Measurements from ENCODE around the gene SYNGR1.

Gene SYNGR1, protein sequence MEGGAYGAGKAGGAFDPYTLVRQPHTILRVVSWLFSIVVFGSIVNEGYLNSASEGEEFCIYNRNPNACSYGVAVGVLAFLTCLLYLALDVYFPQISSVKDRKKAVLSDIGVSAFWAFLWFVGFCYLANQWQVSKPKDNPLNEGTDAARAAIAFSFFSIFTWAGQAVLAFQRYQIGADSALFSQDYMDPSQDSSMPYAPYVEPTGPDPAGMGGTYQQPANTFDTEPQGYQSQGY

DNA sequence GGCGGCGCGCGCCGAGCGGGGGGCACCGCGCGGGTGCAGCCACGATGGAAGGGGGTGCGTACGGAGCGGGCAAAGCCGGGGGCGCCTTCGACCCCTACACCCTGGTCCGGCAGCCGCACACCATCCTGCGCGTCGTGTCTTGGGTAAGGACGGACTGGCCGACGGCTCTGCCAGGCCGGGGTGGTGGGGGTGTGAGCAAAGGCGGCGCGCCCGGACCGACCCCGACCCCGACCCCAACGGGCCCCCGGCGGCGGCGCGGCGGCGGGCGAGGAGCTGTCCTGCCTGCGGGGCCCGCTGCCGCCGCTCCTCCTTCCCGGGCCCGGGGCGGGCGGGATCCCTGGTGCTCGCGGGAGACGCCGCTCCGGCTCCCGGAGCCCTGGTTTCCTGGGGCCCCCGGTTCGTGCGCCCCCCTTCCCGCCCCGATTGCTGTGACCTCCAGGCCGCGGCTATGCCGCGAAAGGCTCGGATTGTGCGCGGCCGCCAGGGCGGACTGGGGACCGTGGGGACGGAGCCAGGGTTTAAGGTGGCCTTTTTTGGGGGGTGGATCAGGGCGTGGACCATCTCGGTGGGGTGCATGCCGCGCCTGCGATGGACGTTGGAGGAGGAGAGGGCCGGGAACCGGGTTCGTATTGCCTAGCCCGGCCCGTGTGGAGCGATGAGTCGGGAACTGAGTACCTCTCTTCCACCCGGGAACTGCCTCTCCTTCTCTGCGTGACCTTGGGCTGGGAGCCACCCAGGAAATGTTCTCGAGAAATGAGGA lies at the start of gene SYNGR1:
Gene SYNGR1, plus strand, starts transcription at position 25 of the 760 bp plus-strand sequence. Its CDS starts 20 bp downstream, at position 45.
- no peak for DNase-seq (ENCODE audit: low spot score)

DNA sequence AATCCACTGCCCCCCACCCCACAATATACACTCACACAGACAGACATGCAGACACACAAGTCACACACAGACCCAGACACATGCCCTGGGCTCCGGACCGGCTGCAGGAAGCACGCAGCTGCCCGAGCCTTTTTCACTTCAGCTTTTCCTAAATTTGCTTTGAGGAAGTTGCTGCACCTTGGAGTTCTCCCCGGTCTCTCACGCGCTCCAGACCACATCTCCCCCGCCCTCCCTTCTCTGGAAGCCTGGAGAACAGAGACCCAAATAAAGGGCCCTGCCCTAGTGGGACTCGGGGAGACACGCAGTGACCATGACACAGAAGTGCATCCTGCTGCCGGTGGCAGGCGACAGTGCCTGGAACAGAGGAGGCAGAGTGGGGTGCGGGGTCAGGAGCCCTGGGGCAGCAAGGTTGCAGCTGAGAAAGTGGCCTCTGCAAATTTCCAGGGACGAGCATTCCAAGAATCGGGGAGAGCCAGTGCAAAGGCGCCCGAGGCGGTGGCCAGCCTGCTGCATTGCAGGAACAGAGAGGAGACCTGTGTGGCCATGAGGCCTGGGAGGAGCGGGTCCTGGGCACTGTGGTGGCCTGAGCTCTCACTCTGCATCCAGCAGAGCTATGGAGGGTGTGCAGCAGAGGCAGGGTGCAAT lies 49.5 kb upstream of the SYNGR1 start:
- DNase-seq (ENCODE audit: low spot score) = no peak

- DNase-seq (ENCODE audit: low spot score) = no peak
These were observed 48.7 kb upstream of the SYNGR1 start for GRCh38 chr22:39301108-39301507.

DNA sequence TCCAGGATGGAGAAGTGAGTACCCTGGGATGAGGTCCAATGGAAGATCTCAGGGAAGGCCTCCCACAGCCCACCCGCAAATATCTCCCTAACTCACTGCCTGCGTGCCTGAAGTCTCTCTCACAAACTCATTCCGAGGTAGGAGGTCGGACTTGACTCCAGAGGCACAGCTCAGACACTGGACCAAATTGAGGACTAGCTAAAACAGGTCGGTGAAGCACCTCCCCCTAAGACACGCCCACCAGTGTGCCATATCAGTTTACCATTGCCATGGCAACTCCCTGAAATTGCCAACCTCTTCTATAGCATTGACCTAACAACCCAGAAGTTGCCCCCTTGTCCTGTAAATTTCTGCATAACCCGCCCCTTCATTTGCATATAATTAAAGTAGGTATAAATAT lies 47.9 kb upstream of the SYNGR1 start:
- DNase-seq (ENCODE audit: low spot score) = no peak

GRCh38 chr22:39302431-39302960 lies 47.3 kb upstream of the SYNGR1 start:
- DNase-seq (ENCODE audit: low spot score) = no peak

DNA sequence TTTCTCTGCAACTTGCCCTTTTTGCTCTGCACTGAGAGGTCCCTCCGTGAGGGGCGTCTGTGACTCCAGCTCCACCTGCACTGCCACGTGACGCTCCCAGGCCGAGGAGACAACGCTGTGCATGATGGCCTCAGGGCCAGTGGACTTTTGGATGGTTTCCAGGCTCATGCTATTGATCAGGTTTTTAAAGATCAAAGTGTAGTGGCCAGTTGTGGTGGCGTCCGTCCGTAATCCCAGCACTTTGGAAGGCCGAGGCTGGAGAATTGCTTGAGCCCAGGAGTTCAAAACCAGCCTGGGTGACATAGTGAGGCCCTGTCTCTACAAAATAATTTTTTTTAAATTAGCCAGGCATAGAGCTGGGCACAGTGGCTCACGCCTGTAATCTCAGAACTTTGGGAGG lies 46.4 kb upstream of the SYNGR1 start:
- no peak for DNase-seq (ENCODE audit: low spot score)

- no peak for DNase-seq (ENCODE audit: low spot score)
These were observed 45.7 kb upstream of the SYNGR1 start for GRCh38 chr22:39303892-39304671.

DNA sequence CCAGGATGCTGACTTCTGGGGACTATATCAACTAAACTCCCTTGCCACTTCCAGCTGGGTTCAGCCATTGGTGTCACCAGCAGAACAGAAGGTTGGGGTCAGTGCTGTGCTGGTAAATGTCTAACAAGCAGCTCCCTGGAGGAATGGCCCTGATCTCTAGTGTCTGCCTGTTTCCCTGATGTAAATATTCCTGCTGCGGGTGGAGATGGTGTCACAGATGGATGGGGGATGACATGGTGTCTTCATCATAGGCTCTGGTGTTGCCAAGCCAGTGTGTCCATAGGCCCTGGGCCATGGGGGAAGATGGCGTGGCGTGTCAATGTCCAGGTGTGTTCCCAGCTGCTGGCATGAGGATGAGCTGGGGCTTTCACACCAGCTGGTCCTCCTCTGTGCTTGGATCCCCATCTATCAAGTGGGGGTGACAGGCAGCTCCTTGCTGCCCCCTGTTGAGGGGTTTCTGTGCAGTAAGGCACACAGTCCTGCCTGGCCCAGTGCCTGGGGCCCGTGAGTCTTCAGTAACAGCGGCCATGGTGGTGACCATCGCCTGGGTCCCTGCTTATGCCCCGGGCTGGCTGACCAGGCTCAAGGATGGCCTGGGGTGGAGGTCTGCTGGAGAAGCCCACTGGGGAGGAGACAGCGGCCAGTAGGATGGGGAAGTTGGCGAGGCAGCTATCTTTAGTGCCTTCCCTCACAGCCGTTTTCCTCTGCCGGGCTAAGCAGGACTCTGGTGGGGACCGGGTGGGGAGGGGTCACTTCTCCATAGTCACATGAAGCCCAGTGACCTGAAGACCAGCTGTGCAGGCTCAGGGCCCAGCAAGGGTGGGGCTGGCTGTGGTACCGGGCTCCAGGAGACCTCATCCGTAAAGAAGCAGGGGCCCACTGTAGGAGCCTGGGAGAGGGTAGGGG lies 43.1 kb upstream of the SYNGR1 start:
- DNase-seq (ENCODE audit: low spot score) = peak; percentile 42

GRCh38 chr22:39308614-39309363 lies 41.0 kb upstream of the SYNGR1 start:
- no peak for DNase-seq (ENCODE audit: low spot score)

- no peak for DNase-seq (ENCODE audit: low spot score)
These were observed 40.4 kb upstream of the SYNGR1 start for GRCh38 chr22:39309364-39309861.

DNA sequence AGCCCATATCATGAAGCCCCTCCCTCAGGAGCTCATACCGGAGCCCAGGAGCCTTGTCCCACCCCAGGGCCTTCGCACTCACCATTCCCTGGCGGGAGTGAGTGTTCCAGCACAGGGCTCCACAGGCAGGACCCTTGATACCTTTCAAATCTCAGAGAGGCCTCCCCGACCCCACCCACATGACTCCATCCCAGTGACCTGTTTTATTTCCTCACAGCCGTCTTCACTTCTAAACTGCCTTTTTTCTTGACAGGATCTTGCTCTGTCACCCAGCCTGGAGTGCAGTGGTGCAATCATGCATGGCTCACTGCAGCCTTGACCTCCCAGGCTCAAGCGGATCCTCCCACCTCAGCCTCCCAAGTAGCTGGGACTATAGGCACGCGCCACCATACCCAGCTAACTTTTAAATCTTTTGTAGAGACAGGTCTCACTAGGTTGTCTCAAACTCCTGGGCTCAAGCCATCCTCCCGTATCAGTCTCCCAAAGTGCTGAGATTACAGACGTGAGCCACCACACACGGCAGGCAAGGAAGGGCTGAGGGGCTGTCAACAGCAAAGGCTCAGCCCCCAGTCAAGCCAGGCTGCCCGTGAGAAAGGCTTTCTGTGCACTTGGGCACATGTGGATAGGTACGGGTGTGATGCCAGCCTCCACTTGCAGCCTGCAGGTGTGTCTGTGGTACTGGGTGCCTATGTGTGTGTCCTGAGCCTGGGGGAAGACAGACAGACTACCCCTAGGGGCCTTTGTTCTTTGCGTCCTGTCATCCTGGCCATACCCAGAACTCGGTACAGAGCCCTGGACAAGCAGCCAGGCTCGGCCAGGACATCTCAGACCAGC lies 39.7 kb upstream of the SYNGR1 start:
- no peak for DNase-seq (ENCODE audit: low spot score)

DNA sequence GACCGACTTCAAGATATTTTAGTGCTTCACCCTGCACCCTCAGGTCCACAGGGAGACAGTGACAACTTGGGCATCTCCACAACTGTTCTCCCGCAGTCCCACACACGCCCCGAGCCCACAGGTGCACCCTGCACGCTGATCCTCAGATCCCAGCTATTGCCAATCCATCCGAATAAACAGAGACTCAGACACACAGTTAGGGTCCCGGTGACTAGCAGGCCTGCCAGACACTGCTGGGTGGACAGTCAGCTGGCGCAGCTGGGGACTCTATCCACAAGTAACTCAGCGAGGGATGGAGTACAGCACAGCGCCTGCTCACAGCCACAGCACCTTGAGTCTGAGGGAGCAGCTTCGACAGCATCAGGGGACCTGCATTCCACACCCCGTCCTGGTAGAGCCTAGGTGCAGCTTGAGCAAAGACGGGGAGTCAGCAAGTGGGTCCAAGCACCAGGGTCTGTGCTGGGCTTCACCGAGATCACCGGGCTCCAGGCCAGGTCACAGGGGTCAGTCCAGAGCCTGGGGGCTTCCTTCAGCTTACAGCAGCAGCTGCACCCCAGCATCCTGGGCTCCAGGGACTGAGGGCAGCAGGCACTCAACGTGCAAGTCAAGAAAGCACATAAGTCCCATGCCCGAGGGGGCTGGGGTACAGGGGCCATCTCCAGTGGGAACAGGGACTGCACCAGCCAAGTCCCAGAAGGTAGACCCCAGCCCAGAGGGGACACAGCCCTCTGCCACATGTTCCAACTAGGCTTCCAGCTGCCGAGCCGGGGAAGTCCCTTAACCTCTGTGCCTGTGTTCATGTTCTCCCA lies 38.0 kb upstream of the SYNGR1 start:
- no peak for DNase-seq (ENCODE audit: low spot score)

- DNase-seq (ENCODE audit: low spot score) = no peak
These were observed 37.4 kb upstream of the SYNGR1 start for GRCh38 chr22:39312410-39312809.

DNA sequence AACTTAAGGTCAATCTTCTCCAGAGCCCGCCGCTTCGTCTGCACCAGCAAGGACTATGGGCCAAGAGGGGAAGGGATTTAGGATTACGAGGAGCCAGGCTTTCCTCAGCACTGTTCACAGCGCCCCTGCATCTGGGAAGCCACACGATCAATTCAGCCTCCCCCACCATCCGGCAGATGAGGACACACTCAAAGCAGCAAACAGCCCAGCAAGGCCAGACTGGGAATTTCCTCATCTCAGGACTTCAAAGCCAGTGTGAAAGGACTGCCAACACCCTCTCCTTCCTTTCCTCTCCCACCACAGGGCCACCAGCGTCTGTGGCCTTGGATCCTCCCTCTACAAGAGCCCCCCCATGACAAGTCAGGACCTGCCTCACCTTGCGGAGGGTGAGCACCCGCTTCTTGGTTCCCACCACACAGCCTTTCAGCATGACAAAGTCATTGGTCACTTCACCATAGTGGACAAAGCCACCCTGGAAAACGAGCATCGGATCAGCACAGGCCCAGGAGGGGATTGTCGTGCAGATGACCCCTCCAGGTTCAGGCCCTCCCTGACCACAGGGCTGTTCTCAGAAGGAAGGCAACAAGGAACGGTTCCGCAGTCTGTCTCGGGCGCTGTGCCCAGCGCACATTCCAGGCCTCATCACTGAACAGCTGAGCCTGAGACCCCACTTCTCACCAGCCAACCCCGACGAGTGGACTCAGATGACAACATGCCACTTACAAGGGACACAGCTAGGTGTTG lies 36.4 kb upstream of the SYNGR1 start:
- no peak for DNase-seq (ENCODE audit: low spot score)

DNA sequence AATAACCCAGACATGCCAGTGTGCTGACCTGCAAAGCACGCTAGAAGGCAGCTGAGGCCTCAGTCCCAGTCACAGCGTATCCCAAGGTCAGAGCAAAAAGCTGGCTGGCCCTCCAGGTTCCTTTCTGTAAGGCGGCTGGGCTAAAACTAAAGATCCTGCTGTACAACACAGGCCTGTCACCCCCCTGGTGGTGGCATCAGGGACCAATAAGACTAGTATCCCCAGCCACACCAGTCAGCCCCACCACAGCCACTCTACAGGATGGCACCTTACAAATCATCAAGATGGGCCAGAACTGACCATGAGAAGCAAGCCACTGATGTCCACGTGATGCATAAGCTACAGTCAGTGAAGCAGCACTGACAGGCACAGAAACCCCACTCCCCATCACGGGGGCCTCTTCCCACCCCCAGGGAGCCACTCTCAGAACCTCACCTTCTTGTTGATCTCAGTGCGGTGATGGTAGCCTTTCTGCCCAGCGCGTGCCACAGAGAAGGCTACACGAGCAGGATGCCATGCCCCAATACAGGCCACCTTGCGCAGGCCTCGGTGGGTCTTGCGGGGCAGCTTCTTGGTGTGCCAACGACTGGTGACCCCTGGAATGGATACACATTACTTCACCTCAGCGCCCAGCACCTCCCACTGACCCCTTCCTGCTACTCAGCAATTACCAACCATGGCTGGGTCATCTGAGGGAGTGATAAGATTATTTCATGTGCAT lies 35.4 kb upstream of the SYNGR1 start:
- no peak for DNase-seq (ENCODE audit: low spot score)

GRCh38 chr22:39315389-39315788 lies 34.4 kb upstream of the SYNGR1 start:
- DNase-seq (ENCODE audit: low spot score) = no peak
